ENCODE measurements around the gene LSM4. TPM values are rescaled to one million over a fixed set of nuclear protein-coding genes. Genes with fewer than 3 reads are reported as not detected.
A peak's percentile ranks its signal among the peaks of the same experiment; 100 is the strongest.

Gene LSM4
- total RNA-seq, 4 donors from 2014 or later: 122 to 294 (median 193) TPM

DNA sequence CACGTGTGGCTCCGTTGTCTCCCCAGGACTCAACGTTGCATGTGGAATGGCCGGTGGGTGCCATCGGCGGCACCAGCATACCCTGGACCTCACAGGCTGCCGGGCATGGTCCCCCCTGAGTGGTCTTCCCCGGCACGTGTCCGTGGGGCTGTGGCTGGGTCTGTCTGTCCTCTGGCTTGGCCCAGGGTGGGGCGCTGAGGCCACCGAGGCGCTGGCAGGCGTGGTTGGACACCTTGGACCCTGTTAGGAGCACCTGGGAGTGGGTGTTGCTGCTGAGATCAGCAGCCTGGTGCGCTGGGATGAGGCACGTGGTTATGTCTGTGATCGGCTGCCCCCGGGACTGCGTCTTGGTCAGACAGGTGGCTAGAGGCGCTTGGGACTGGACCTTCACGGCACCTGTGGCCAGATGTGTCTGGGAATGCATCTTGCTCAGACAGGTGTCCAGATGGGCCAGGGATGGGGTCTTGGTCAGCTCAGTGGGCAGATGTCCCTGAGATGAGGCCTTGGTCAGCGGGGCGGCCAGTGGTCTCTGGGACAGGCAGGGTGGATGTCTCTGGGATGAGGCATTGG is 57.8 kb downstream of the LSM4 start:
- TF ChIP-seq POLR2A (IDR thresholded peaks at IDR 0.05): no peak
- TF ChIP-seq, protein P1, sequence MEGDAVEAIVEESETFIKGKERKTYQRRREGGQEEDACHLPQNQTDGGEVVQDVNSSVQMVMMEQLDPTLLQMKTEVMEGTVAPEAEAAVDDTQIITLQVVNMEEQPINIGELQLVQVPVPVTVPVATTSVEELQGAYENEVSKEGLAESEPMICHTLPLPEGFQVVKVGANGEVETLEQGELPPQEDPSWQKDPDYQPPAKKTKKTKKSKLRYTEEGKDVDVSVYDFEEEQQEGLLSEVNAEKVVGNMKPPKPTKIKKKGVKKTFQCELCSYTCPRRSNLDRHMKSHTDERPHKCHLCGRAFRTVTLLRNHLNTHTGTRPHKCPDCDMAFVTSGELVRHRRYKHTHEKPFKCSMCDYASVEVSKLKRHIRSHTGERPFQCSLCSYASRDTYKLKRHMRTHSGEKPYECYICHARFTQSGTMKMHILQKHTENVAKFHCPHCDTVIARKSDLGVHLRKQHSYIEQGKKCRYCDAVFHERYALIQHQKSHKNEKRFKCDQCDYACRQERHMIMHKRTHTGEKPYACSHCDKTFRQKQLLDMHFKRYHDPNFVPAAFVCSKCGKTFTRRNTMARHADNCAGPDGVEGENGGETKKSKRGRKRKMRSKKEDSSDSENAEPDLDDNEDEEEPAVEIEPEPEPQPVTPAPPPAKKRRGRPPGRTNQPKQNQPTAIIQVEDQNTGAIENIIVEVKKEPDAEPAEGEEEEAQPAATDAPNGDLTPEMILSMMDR (IDR thresholded peaks at IDR 0.05 in 4 of 5, conservative IDR thresholded peaks at IDR 0.05 in 1 of 5): no peak
- no peaks in the 10 kb centered on the region for H3K36me3 ChIP-seq
- DNase-seq (no peak), ATAC-seq (no peak)
- no peaks in the 10 kb centered on the region for H3K9me3 ChIP-seq
- no peaks in the 10 kb centered on the region for H3K4me1 ChIP-seq
- in situ Hi-C loops (cut with MboI; ENCODE audit: low sequenced_read_pairs in 4 of 4) (loop anchor here in 2 of 4 donors (25.0 kb wide), 1 partner anchor 147 kb away; the partner anchor contains the start of gene SSBP4 (in 2 of the 2)), intact Hi-C loops (cut with DNase I; ENCODE audit: low total_unique reads) (no loop called here)
- H3K27ac ChIP-seq: no peak overlapping the region
- H3K27me3 ChIP-seq: no peaks in the 10 kb centered on the region
- H3K4me3 ChIP-seq: no peak overlapping the region

DNA sequence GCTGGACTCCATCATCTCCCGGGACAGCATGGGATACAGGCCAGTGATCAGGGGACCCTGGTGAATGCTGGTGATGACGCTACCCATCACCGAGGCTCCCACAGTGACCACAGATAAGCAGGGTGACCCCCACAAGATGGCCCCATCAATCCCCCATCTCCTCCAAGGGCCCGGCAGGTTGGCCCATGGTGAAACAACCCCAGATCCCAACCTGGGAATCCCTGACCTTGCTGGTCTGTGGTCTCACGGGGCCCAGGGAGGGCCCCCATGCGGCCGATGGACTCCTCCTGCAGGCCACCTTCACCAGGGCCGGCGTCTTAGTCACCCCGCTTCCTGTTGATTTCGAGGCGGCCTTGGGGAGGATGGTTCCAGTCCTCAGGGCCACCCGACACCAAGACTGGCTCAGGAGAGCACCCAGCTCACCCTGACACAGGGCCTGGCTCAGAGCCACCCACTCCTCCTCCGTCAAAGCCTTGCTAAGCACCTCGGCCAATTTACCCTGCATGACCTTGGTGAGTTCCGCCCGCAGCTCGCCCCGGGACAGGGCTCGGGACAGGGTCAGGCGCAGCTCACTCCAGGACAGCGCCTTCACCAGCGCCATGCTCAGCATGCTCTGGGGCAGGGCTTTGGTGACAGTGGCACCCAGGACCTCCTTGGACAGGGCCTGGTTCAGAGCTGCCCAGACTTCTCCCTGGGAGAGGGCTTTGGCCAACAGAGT is 58.6 kb downstream of the LSM4 start:
- intact Hi-C loops (cut with DNase I; ENCODE audit: low total_unique reads): no loop called here

DNA sequence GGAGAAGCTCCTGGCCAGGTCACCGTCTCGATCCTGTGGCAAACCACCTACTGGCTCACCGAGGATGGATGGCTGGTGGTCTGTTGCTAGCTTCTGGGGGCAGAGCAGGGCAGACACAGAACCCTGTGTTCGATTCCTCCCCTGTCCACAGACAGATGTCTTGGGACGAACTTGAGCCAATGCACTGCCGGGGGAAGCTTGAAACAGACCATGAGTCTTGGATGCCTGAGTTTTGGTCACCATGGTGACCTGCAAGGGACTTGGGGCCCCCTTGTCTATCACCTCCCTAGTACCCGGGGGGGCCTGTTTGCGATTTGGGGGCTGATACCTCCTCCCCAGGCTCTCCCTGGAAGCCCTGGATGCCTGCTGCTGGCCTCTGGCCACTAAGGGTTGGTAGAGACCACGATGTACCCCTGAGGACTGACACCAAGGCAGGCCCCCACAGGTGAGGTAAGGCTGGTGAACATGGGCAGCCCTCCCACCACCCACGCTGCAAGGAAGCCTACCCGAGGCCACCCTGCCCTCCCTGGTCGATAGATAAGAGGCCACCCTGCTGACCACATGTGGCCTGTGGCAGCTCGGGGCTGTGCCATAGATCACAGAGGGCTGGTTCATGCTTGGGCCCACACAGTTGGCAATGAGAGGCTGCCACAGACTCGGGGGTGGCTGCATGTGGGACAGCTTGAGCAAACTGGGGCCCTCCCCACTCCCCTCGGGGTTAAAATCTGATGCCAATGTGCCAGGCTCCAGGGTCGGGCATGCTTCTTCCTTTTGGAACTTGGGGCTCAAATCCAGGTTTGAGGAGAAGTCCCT is 59.3 kb downstream of the LSM4 start:
- Histone ChIP-seq H3K4me1 (no peaks in the 10 kb centered on the region), H3K9me3 (no peaks in the 10 kb centered on the region), H3K27ac (no peak overlapping the region), H3K4me3 (no peak overlapping the region), H3K27me3 (no peaks in the 10 kb centered on the region), H3K36me3 (no peaks in the 10 kb centered on the region)
- DNase-seq (no peak), ATAC-seq (no peak)
- TF ChIP-seq POLR2A (IDR thresholded peaks at IDR 0.05): no peak
- TF ChIP-seq, protein P1 (IDR thresholded peaks at IDR 0.05 in 4 of 5, conservative IDR thresholded peaks at IDR 0.05 in 1 of 5): no peak
- intact Hi-C loops (cut with DNase I; ENCODE audit: low total_unique reads): no loop called here
- in situ Hi-C loops (cut with MboI; ENCODE audit: low sequenced_read_pairs in 4 of 4): loop anchor here in 2 of 4 donors (25.0 kb wide), 1 partner anchor 149 kb away; the partner anchor contains the start of gene SSBP4 (in 2 of the 2)

More for the DNA sequence above, 58.6 kb downstream of the LSM4 start:
- Histone ChIP-seq H3K27ac (no peak overlapping the region), H3K27me3 (no peaks in the 10 kb centered on the region), H3K4me3 (no peak overlapping the region), H3K36me3 (no peaks in the 10 kb centered on the region), H3K4me1 (no peaks in the 10 kb centered on the region), H3K9me3 (no peaks in the 10 kb centered on the region)
- DNase-seq: no peak
- in situ Hi-C loops (cut with MboI; ENCODE audit: low sequenced_read_pairs in 4 of 4): loop anchor here in 2 of 4 donors (25.0 kb wide), 1 partner anchor 148 kb away; the partner anchor contains the start of gene SSBP4 (in 2 of the 2)
- TF ChIP-seq, protein P1 (IDR thresholded peaks at IDR 0.05 in 4 of 5, conservative IDR thresholded peaks at IDR 0.05 in 1 of 5): no peak
- no peak for TF ChIP-seq POLR2A (IDR thresholded peaks at IDR 0.05)
- ATAC-seq: peak in 1 of 2 donors; percentile 36

DNA sequence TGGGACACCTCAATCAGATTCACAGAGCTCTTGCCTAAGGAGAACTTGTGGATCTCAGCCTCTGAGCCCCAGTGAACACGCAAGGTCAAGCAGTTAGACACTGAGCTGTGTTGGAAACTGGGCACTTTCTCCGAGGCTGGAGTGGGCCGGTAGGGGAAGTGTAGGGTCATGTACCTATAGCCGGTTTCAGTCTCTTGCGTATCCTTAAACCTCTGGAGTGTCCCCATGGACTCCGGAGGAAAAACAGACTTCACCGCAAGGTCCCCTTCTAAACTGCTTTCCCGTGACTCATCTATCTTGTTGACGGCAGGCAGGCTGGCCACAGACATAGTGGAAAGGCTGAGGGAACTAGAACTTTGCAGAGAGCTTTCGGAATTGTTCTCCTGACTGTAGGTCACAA is 60.0 kb downstream of the LSM4 start:
- Histone ChIP-seq H3K4me3 (no peak overlapping the region), H3K9me3 (no peaks in the 10 kb centered on the region), H3K27me3 (no peaks in the 10 kb centered on the region), H3K27ac (no peak overlapping the region), H3K36me3 (no peaks in the 10 kb centered on the region), H3K4me1 (no peaks in the 10 kb centered on the region)
- intact Hi-C loops (cut with DNase I; ENCODE audit: low total_unique reads): no loop called here
- no peak for ATAC-seq
- DNase-seq: no peak
- in situ Hi-C loops (cut with MboI; ENCODE audit: low sequenced_read_pairs in 4 of 4): loop anchor here in 2 of 4 donors (25.0 kb wide), 1 partner anchor 149 kb away; the partner anchor contains the start of gene SSBP4 (in 2 of the 2)
- TF ChIP-seq, protein P1 (IDR thresholded peaks at IDR 0.05 in 4 of 5, conservative IDR thresholded peaks at IDR 0.05 in 1 of 5): no peak
- TF ChIP-seq POLR2A (IDR thresholded peaks at IDR 0.05): no peak

Data from gastrocnemius medialis (tissue), 4 donors.